GM23248 (cell line): ENCODE measurements around the gene KRTAP5-1.

Source experiments
- EZH2 ChIP-seq: fragments of 200-600 bp; sonication (generic); IDR thresholded peaks from 2 replicates; pipeline ENCODE4 v1.6.1; 2018; ENCODE audit warnings: antibody characterized with exemption, mild to moderate bottlenecking; ENCODE audit not compliant: insufficient read depth, poor library complexity, severe bottlenecking
- EZH2phosphoT487 ChIP-seq: fragments of 200-600 bp; sonication (generic); IDR thresholded peaks from 2 replicates; pipeline ENCODE4 v1.6.1; 2018; ENCODE audit warnings: antibody characterized with exemption, moderate library complexity, mild to moderate bottlenecking, low read depth; ENCODE audit not compliant: insufficient read depth

DNA sequence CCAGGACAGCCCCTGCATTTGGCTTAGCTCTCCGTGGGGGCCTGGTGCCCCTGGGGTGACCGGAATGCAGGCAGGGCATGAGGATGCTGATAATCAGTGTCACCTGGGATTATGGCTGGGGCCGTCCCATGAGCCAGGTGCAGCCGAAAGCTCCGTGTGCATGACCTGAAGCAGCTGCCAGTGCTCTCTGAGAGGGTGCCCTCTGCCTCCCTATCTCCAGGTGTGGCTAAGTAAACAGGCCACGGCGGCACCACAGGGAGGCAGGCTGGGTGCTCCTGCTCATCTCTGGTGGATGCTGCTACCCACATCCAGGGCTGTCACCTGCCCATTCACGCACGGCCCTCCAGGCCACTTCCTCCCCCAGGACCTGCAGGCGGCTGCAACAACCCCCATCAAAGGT lies 42.8 kb downstream of the KRTAP5-1 start:
- TF ChIP-seq EZH2: no peak
- TF ChIP-seq EZH2phosphoT487: no peak
